HL-60 (cell line): Measurements from ENCODE around the gene KRTAP5-9.
"Not testable (repeated sequence)": the region's sequence is repeated elsewhere in the genome, so short reads cannot be mapped to it uniquely, and the experiment has no call there.

ENCODE experiments used
- GABPA ChIP-seq: IDR thresholded peaks from 2 replicates; pipeline ENCODE4 v1.6.1; 2012; ENCODE audit warnings: low read depth
- POLR2AphosphoS5 ChIP-seq: IDR thresholded peaks from 2 replicates; pipeline ENCODE4 v1.6.1; 2012; ENCODE audit warnings: low read depth
- SPI1 ChIP-seq: IDR thresholded peaks from 2 replicates; pipeline ENCODE4 v1.6.1; 2012; ENCODE audit warnings: low read depth, mild to moderate bottlenecking, borderline replicate concordance
- TF ChIP-seq, protein P1 (sequence below): IDR thresholded peaks from one replicate; pipeline ENCODE4 v1.5.1; 2011; ENCODE audit warnings: low read length, control low read depth, inconsistent platforms; ENCODE audit not compliant: insufficient read depth
- TF ChIP-seq, protein P2 (sequence below): IDR thresholded peaks from 2 replicates; pipeline ENCODE4 v1.6.1; 2012; ENCODE audit warnings: low read depth; ENCODE audit not compliant: insufficient replicate concordance

GRCh38 chr11:71588822-71589545, 40.8 kb downstream of the KRTAP5-9 start:
- TF ChIP-seq POLR2AphosphoS5, GABPA, SPI1: not testable (repeated sequence)
- TF ChIP-seq, protein P1, sequence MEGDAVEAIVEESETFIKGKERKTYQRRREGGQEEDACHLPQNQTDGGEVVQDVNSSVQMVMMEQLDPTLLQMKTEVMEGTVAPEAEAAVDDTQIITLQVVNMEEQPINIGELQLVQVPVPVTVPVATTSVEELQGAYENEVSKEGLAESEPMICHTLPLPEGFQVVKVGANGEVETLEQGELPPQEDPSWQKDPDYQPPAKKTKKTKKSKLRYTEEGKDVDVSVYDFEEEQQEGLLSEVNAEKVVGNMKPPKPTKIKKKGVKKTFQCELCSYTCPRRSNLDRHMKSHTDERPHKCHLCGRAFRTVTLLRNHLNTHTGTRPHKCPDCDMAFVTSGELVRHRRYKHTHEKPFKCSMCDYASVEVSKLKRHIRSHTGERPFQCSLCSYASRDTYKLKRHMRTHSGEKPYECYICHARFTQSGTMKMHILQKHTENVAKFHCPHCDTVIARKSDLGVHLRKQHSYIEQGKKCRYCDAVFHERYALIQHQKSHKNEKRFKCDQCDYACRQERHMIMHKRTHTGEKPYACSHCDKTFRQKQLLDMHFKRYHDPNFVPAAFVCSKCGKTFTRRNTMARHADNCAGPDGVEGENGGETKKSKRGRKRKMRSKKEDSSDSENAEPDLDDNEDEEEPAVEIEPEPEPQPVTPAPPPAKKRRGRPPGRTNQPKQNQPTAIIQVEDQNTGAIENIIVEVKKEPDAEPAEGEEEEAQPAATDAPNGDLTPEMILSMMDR, result not testable (repeated sequence)
- TF ChIP-seq, protein P2, sequence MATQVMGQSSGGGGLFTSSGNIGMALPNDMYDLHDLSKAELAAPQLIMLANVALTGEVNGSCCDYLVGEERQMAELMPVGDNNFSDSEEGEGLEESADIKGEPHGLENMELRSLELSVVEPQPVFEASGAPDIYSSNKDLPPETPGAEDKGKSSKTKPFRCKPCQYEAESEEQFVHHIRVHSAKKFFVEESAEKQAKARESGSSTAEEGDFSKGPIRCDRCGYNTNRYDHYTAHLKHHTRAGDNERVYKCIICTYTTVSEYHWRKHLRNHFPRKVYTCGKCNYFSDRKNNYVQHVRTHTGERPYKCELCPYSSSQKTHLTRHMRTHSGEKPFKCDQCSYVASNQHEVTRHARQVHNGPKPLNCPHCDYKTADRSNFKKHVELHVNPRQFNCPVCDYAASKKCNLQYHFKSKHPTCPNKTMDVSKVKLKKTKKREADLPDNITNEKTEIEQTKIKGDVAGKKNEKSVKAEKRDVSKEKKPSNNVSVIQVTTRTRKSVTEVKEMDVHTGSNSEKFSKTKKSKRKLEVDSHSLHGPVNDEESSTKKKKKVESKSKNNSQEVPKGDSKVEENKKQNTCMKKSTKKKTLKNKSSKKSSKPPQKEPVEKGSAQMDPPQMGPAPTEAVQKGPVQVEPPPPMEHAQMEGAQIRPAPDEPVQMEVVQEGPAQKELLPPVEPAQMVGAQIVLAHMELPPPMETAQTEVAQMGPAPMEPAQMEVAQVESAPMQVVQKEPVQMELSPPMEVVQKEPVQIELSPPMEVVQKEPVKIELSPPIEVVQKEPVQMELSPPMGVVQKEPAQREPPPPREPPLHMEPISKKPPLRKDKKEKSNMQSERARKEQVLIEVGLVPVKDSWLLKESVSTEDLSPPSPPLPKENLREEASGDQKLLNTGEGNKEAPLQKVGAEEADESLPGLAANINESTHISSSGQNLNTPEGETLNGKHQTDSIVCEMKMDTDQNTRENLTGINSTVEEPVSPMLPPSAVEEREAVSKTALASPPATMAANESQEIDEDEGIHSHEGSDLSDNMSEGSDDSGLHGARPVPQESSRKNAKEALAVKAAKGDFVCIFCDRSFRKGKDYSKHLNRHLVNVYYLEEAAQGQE, result not testable (repeated sequence)
